ENCODE data around the gene NHERF1. TPM values are rescaled to one million over a fixed set of nuclear protein-coding genes. Genes with fewer than 3 reads are reported as not detected.

NHERF1 gene
- polyA plus RNA-seq, 1 of the 3 experiments (the other 2 are of a cell fraction): 40.1 TPM

DNA sequence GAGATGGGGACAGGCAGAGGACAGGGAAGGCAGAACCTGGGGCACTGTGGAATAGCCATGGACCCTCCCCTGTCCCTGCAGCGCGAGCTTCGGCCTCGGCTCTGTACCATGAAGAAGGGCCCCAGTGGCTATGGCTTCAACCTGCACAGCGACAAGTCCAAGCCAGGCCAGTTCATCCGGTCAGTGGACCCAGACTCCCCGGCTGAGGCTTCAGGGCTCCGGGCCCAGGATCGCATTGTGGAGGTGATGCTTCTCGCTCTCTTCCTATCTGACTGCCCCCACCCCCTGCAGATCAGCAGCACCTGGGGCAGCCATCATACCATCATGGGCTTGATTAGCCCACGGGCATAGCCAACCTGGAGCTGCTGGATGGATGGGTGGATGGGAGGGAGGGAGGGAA lies 13.5 kb downstream of the NHERF1 start:
- peaks cover 45 to 65% of the 10 kb centered on the region in 2 experiments; a peak in 3 of 4 replicates for H3K4me1 ChIP-seq (ENCODE audit: control insufficient read depth in 1 of 2, insufficient read depth in 2 of 2, low read depth in 1 of 2, low read length in 1 of 2)
- H3K4me2 ChIP-seq: no peak overlapping the region
- H3K79me2 ChIP-seq (ENCODE audit: insufficient read depth): peaks cover 9% of the 10 kb centered on the region; the same call in 1 of the 2 replicates
- POLR2A ChIA-PET: interaction anchor here (0.9 to 1.8 kb wide), 3 partner anchors 13 to 16 kb away, joined by 4 to 6 read pairs (median 5); partner anchors contain the start of gene NAT9
- WGBS (ENCODE audit: low lambda C conversion rate): 94% methylated on average over 9 of the region's 11 CpGs
- H4K20me1 ChIP-seq (ENCODE audit: insufficient read depth): no peaks in the 10 kb centered on the region
- no peak overlapping the region for H3K27ac ChIP-seq (ENCODE audit: low read depth in 2 of 2, low read length in 1 of 2)
- CTCF ChIA-PET: interaction anchor here (0.7 to 48.0 kb wide), 7 partner anchors 7 to 528 kb away, joined by 3 to 1361 read pairs (median 18); partner anchors contain the start of genes NAT9, NHERF1 and RAB37
- TF ChIP-seq RFX5 (IDR thresholded peaks at IDR 0.05; ENCODE audit: low read length) (no peak), RAD21 (IDR thresholded peaks at IDR 0.05; ENCODE audit: low read length) (no peak), TEAD4 (IDR thresholded peaks at IDR 0.05; ENCODE audit: borderline replicate concordance, insufficient read depth) (no peak), FOXJ3 (CRISPR knock-in tag; IDR thresholded peaks at IDR 0.05) (no peak), SIN3A (IDR thresholded peaks at IDR 0.05; ENCODE audit: borderline replicate concordance, low read depth, low read length) (no peak)
- H3F3A ChIP-seq (replicated peaks; ENCODE audit: insufficient read depth): peaks cover 4% of the 10 kb centered on the region
- H3K9ac ChIP-seq: no peak overlapping the region
- H3K36me3 ChIP-seq (replicated peaks in 1 of 2; ENCODE audit: control insufficient read depth in 1 of 2, insufficient read depth in 2 of 2, low read length in 1 of 2): no peaks in the 10 kb centered on the region
- no peaks in the 10 kb centered on the region for H3K27me3 ChIP-seq (ENCODE audit: insufficient read depth)
- no peaks in the 10 kb centered on the region for H3K9me2 ChIP-seq
- DNase-seq: peak; percentile 36
- no peak overlapping the region for H3K4me3 ChIP-seq (ENCODE audit: low read depth in 2 of 2, low read length in 1 of 2)
- no peak overlapping the region for H2AFZ ChIP-seq (ENCODE audit: low read depth)
- no peaks in the 10 kb centered on the region for H3K9me3 ChIP-seq

DNA sequence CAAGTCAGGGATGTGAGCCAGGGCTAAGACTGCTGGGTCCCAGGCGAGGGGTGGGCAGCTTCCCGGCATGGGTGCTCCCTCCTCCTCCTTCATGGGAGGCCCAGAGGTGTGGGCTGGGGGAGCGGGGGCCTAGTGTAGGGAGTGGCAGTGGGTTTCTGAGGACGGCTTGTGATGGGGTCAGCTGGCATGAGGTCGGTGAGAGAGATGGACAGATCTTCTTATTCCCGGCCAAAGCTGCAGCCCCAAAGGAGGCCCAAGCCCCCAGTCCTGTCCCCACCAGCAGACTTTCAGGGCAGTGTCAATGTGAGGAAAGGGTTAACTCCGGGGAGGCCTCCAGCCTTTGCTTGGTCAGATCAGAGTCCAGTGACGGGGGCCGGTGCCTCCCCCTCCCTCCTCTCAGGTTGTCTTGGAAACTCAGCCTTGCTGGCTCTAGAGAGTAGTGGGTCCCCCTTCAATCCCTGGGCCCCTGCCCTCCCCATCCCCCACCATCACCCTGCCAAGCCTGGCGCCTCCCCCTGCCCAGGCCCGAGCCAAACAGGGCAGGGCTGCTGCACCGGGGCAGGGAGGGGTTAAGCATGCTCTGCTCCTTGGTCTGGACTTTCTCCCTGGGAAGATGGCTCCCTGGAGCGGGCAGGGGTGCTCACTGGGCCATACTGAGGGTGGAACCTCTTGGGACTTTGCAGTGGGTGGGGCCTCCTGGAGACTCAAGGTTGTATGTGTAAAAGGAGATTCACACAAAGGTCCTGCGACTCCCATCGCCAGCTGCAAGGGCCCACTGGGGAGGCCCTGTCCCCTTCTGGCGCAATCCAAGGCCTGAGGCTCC lies 15.3 kb downstream of the NHERF1 start:
- CTCF ChIA-PET: interaction anchor here (0.8 to 48.0 kb wide), 5 partner anchors 9 to 106 kb away, joined by 3 to 1361 read pairs (median 19); partner anchors contain the start of genes NAT9, NHERF1 and RAB37
- POLR2A ChIA-PET: interaction anchor here (1.2 to 1.3 kb wide), 2 partner anchors 12 to 14 kb away, joined by 3 to 5 read pairs; partner anchors contain the start of gene NAT9
- peak; percentile 40 for DNase-seq

More for the DNA sequence above, 15.3 kb downstream of the NHERF1 start:
- TF ChIP-seq, protein P1, sequence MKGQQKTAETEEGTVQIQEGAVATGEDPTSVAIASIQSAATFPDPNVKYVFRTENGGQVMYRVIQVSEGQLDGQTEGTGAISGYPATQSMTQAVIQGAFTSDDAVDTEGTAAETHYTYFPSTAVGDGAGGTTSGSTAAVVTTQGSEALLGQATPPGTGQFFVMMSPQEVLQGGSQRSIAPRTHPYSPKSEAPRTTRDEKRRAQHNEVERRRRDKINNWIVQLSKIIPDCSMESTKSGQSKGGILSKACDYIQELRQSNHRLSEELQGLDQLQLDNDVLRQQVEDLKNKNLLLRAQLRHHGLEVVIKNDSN (IDR thresholded peaks at IDR 0.05; ENCODE audit: borderline replicate concordance, low read depth): no peak
- TF ChIP-seq FOXJ3 (CRISPR knock-in tag; IDR thresholded peaks at IDR 0.05) (no peak), RAD21 (IDR thresholded peaks at IDR 0.05; ENCODE audit: low read length) (no peak), POLR2AphosphoS5 (IDR thresholded peaks at IDR 0.05; ENCODE audit: low read depth, low read length) (no peak), TEAD4 (IDR thresholded peaks at IDR 0.05; ENCODE audit: borderline replicate concordance, insufficient read depth) (no peak), TCF12 (IDR thresholded peaks at IDR 0.05) (no peak), EP300 (IDR thresholded peaks at IDR 0.05; ENCODE audit: borderline replicate concordance in 1 of 2, low read depth in 1 of 2, low read length in 1 of 2) (no peak), MXI1 (IDR thresholded peaks at IDR 0.05; ENCODE audit: low read depth, low read length) (no peak)
- TF ChIP-seq, protein P2, sequence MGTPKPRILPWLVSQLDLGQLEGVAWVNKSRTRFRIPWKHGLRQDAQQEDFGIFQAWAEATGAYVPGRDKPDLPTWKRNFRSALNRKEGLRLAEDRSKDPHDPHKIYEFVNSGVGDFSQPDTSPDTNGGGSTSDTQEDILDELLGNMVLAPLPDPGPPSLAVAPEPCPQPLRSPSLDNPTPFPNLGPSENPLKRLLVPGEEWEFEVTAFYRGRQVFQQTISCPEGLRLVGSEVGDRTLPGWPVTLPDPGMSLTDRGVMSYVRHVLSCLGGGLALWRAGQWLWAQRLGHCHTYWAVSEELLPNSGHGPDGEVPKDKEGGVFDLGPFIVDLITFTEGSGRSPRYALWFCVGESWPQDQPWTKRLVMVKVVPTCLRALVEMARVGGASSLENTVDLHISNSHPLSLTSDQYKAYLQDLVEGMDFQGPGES (IDR thresholded peaks at IDR 0.05; ENCODE audit: low read depth, low read length): no peak
- TF ChIP-seq, protein P3, sequence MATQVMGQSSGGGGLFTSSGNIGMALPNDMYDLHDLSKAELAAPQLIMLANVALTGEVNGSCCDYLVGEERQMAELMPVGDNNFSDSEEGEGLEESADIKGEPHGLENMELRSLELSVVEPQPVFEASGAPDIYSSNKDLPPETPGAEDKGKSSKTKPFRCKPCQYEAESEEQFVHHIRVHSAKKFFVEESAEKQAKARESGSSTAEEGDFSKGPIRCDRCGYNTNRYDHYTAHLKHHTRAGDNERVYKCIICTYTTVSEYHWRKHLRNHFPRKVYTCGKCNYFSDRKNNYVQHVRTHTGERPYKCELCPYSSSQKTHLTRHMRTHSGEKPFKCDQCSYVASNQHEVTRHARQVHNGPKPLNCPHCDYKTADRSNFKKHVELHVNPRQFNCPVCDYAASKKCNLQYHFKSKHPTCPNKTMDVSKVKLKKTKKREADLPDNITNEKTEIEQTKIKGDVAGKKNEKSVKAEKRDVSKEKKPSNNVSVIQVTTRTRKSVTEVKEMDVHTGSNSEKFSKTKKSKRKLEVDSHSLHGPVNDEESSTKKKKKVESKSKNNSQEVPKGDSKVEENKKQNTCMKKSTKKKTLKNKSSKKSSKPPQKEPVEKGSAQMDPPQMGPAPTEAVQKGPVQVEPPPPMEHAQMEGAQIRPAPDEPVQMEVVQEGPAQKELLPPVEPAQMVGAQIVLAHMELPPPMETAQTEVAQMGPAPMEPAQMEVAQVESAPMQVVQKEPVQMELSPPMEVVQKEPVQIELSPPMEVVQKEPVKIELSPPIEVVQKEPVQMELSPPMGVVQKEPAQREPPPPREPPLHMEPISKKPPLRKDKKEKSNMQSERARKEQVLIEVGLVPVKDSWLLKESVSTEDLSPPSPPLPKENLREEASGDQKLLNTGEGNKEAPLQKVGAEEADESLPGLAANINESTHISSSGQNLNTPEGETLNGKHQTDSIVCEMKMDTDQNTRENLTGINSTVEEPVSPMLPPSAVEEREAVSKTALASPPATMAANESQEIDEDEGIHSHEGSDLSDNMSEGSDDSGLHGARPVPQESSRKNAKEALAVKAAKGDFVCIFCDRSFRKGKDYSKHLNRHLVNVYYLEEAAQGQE (IDR thresholded peaks at IDR 0.05; ENCODE audit: low read depth, low read length): no peak
- H3K9me3 ChIP-seq: no peaks in the 10 kb centered on the region
- peaks cover 9% of the 10 kb centered on the region for H3F3A ChIP-seq (replicated peaks; ENCODE audit: insufficient read depth)
- no peak overlapping the region for H2AFZ ChIP-seq (ENCODE audit: low read depth)
- H3K9me2 ChIP-seq: no peaks in the 10 kb centered on the region
- no peaks in the 10 kb centered on the region for H3K79me2 ChIP-seq (ENCODE audit: insufficient read depth)
- no peak overlapping the region for H3K27ac ChIP-seq (ENCODE audit: low read depth in 2 of 2, low read length in 1 of 2)
- no peak overlapping the region for H3K4me3 ChIP-seq (ENCODE audit: low read depth in 2 of 2, low read length in 1 of 2)
- H4K20me1 ChIP-seq (ENCODE audit: insufficient read depth): no peaks in the 10 kb centered on the region
- H3K27me3 ChIP-seq (ENCODE audit: insufficient read depth): no peaks in the 10 kb centered on the region
- H3K4me1 ChIP-seq (ENCODE audit: control insufficient read depth in 1 of 2, insufficient read depth in 2 of 2, low read depth in 1 of 2, low read length in 1 of 2): peaks cover 42 to 55% of the 10 kb centered on the region in 2 experiments; a peak in 3 of 4 replicates
- H3K9ac ChIP-seq: no peak overlapping the region
- no peak overlapping the region for H3K4me2 ChIP-seq
- 78% methylated on average over 15 of the region's 16 CpGs for WGBS (ENCODE audit: low lambda C conversion rate)
- no peaks in the 10 kb centered on the region for H3K36me3 ChIP-seq (replicated peaks in 1 of 2; ENCODE audit: control insufficient read depth in 1 of 2, insufficient read depth in 2 of 2, low read length in 1 of 2)

Measured in SK-N-SH (cell line).